Keratinocyte (primary cell): ENCODE measurements around the gene RHBDD3. TPM values are rescaled to one million over a fixed set of nuclear protein-coding genes. Genes with fewer than 3 reads are reported as not detected.
"Not testable (repeated sequence)": the region's sequence is repeated elsewhere in the genome, so short reads cannot be mapped to it uniquely, and the experiment has no call there.

Experiments
- DNase-seq: peaks from one replicate; pipeline ENCODE4 v3.0.0-alpha.2; 2011; ENCODE audit warnings: low read depth, missing footprints, low spot score
- FAIRE-seq: peaks from 2 replicates; lab custom pipeline; 2011; peaks lifted over from hg19 to GRCh38; lab: Jason Lieb, UNC
- H2AFZ ChIP-seq: 2 replicates; pipeline ENCODE4 v1.6.0; 2012; ENCODE audit warnings: low read length, control low read depth, inconsistent platforms; ENCODE audit not compliant: control insufficient read depth
- H3K27ac ChIP-seq: 2 replicates; pipeline ENCODE4 v1.5.1; 2011; ENCODE audit warnings: low read length; ENCODE audit not compliant: control insufficient read depth, insufficient read depth
- H3K27me3 ChIP-seq: 3 replicates; pipeline ENCODE4 v1.6.0; 2011; ENCODE audit warnings: low read length; ENCODE audit not compliant: control insufficient read depth, insufficient read depth; ENCODE audit errors: extremely low read depth
- H3K36me3 ChIP-seq, 2 experiments: 2 replicates in 1 of 2; 3 replicates in 1 of 2; pipeline ENCODE4 v1.5.1; 2011; ENCODE audit warnings: low read length in 2 of 2, mild to moderate bottlenecking in 1 of 2; ENCODE audit not compliant: control insufficient read depth in 2 of 2, insufficient read depth in 2 of 2; ENCODE audit errors: extremely low read depth in 1 of 2
- H3K4me1 ChIP-seq: 3 replicates; pipeline ENCODE4 v1.5.1; 2011; ENCODE audit warnings: low read length; ENCODE audit not compliant: control insufficient read depth, insufficient read depth; ENCODE audit errors: extremely low read depth
- H3K4me2 ChIP-seq: 3 replicates; pipeline ENCODE4 v1.6.0; 2011; ENCODE audit warnings: low read depth, low read length; ENCODE audit not compliant: control insufficient read depth, insufficient read depth; ENCODE audit errors: extremely low read depth
- H3K4me3 ChIP-seq, 3 experiments: fragments of 200-600 bp in 1 of 3; sonication (generic) in 1 of 3; 2 replicates in 2 of 3; 3 replicates in 1 of 3; pipeline ENCODE4 v1.5.1; 2011 to 2016; ENCODE audit warnings: low read length in 3 of 3, mild to moderate bottlenecking in 3 of 3, control low read depth in 2 of 3, inconsistent platforms in 1 of 3, low read depth in 1 of 3, mixed read lengths in 1 of 3, mixed run types in 1 of 3, moderate library complexity in 1 of 3; ENCODE audit not compliant: control insufficient read depth in 2 of 3, insufficient read depth in 2 of 3; ENCODE audit errors: extremely low read depth in 1 of 3
- H3K79me2 ChIP-seq: 2 replicates; pipeline ENCODE4 v1.6.0; 2012; ENCODE audit warnings: low read length; ENCODE audit not compliant: control insufficient read depth, insufficient read depth
- H3K9ac ChIP-seq: 3 replicates; pipeline ENCODE4 v1.6.0; 2011; ENCODE audit warnings: low read length; ENCODE audit not compliant: control insufficient read depth, insufficient read depth; ENCODE audit errors: extremely low read depth
- H3K9me1 ChIP-seq: 3 replicates; pipeline ENCODE4 v1.6.0; 2011; ENCODE audit warnings: low read length; ENCODE audit not compliant: control insufficient read depth, insufficient read depth; ENCODE audit errors: extremely low read depth
- H3K9me3 ChIP-seq: 2 replicates; pipeline ENCODE4 v1.5.1; 2012; ENCODE audit warnings: low read depth, low read length; ENCODE audit not compliant: control insufficient read depth
- H4K20me1 ChIP-seq: 3 replicates; pipeline ENCODE4 v1.6.0; 2011; ENCODE audit warnings: low read length; ENCODE audit not compliant: control insufficient read depth, insufficient read depth; ENCODE audit errors: extremely low read depth
- CTCF ChIP-seq, 3 experiments: IDR thresholded peaks in 1 of 3; conservative IDR thresholded peaks in 1 of 3; optimal IDR thresholded peaks in 1 of 3; 2 replicates in 2 of 3; 3 replicates in 1 of 3; pipeline versions ENCODE3 to v1.5.1; 2011; ENCODE audit warnings: low read length in 3 of 3, mild to moderate bottlenecking in 3 of 3, moderate library complexity in 2 of 3, control low read depth in 1 of 3, inconsistent platforms in 1 of 3; ENCODE audit not compliant: insufficient read depth in 2 of 3; ENCODE audit errors: extremely low read depth in 1 of 3
- EZH2 ChIP-seq: IDR thresholded peaks from one replicate; pipeline ENCODE4 v1.6.1; 2012; ENCODE audit warnings: inconsistent platforms, mild to moderate bottlenecking, low read length, moderate library complexity
- dilution Hi-C: fragments of 300-500 bp; cut with MboI; formaldehyde crosslinking; loops from one replicate; pipeline ENCODE4 v1.7.0; 2020; ENCODE audit warnings: low sequenced_read_pairs; ENCODE audit not compliant: extremely low pct_ligation_motif_present
- polyA plus RNA-seq, 5 experiments: library from polyadenylated mRNA; depleted of rRNA in 3 of 5; stranded (reverse) in 3 of 5; stranded (forward) in 1 of 5; unstranded in 1 of 5; fragments of >200 nt; gene quantifications; 1 replicate in 1 of 5; 2 replicates in 3 of 5; 3 replicates in 1 of 5; pipeline versions ENCODE4 v1.2.1 to v1.2.3, GENCODE V29; 2011 to 2012; ENCODE audit warnings: missing spikeins in 2 of 5, low read depth in 1 of 5, low replicate concordance in 1 of 5

RHBDD3 gene
- polyA plus RNA-seq, 1 donor (not counting 4 experiments of a cell fraction or from before 2014, with no cell fraction given) = 10.3 TPM

GRCh38 chr22:29224121-29224858 is 43.5 kb downstream of the RHBDD3 start:
- Histone ChIP-seq H3K9me3 (no peaks in the 10 kb centered on the region), H3K79me2 (no peaks in the 10 kb centered on the region), H3K4me1 (no peaks in the 10 kb centered on the region), H3K27me3 (peaks cover 15% of the 10 kb centered on the region), H4K20me1 (no peaks in the 10 kb centered on the region), H3K4me3 (no peak overlapping the region), H3K36me3 (no peaks in the 10 kb centered on the region), H3K9me1 (no peaks in the 10 kb centered on the region), H3K27ac (no peak overlapping the region), H3K9ac (no peak overlapping the region), H3K4me2 (no peak overlapping the region), H2AFZ (no peak overlapping the region)
- FAIRE-seq (no peak), DNase-seq (no peak)
- TF ChIP-seq EZH2 (no peak), CTCF (optimal IDR thresholded peaks at IDR 0.05 in 1 of 3, IDR thresholded peaks at IDR 0.05 in 1 of 3, conservative IDR thresholded peaks at IDR 0.05 in 1 of 3; ENCODE audit: extremely low read depth in 1 of 3, insufficient read depth in 2 of 3, low read length in 3 of 3) (no peak)
- dilution Hi-C loops = no loop called here

DNA sequence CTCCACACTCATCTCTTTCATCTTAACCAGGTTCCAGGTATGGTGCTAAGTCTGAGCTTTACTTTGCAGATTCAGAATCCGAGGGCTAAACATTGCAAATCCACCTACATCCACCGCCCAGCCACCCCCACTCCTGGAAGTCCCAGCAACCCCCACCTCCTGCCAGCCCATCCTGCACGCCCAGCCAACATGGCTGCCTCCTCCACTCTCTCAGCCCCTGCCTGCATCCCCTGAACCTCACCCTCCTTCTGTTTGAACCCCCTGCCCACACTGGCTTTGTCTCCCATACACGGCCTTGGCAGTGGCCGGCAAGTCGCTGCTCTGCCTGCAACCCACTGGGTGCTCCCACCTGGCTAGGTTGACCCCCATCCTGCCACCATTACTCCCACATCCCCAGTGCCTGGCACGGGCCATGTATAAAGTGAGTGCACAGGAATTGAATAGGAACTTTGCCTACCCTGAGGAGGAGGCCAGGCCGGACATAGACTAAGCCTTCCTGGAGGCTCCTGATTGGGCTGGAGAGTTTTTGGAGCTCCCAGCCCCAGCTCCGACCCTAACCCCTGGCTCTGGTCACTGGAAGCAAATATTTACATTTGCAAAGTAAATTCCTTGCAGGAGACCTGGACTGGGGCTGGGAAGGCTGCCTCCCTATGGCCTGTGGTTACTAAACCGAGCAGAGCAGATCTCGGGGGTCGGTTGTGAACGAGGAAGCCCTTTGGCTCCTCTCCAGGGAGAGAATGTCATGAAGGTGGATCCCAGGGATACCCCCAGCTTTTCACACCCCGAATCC is 47.7 kb downstream of the RHBDD3 start:
- no peak for FAIRE-seq
- H3K4me2 ChIP-seq = no peak overlapping the region
- no peaks in the 10 kb centered on the region for H3K9me1 ChIP-seq
- H3K9me3 ChIP-seq = no peaks in the 10 kb centered on the region
- no peaks in the 10 kb centered on the region for H3K79me2 ChIP-seq
- no peak overlapping the region for H2AFZ ChIP-seq
- no peaks in the 10 kb centered on the region for H3K36me3 ChIP-seq
- TF ChIP-seq EZH2 (no peak), CTCF (optimal IDR thresholded peaks at IDR 0.05 in 1 of 3, IDR thresholded peaks at IDR 0.05 in 1 of 3, conservative IDR thresholded peaks at IDR 0.05 in 1 of 3; ENCODE audit: extremely low read depth in 1 of 3, insufficient read depth in 2 of 3, low read length in 3 of 3) (no peak)
- no peak overlapping the region for H3K27ac ChIP-seq
- no peak overlapping the region for H3K9ac ChIP-seq
- dilution Hi-C loops = no loop called here
- no peak overlapping the region for H3K4me3 ChIP-seq
- H3K27me3 ChIP-seq = peaks cover 11% of the 10 kb centered on the region
- no peak for DNase-seq
- H4K20me1 ChIP-seq = no peaks in the 10 kb centered on the region
- no peaks in the 10 kb centered on the region for H3K4me1 ChIP-seq

GRCh38 chr22:29219409-29219782 is 48.4 kb downstream of the RHBDD3 start:
- H3K79me2 ChIP-seq, H3K9me3 ChIP-seq, H3K36me3 ChIP-seq, H3K27ac ChIP-seq, FAIRE-seq, H2AFZ ChIP-seq, H3K4me1 ChIP-seq, H3K9ac ChIP-seq, DNase-seq, dilution Hi-C loops, H3K9me1 ChIP-seq, H3K4me3 ChIP-seq, H3K4me2 ChIP-seq, H4K20me1 ChIP-seq: not testable (repeated sequence)
- H3K27me3 ChIP-seq = peaks cover 12% of the 10 kb centered on the region
